K562 (cell line): ENCODE data around the gene RYR1. TPM values are rescaled to one million over a fixed set of nuclear protein-coding genes. Genes with fewer than 3 reads are reported as not detected.

Experiments used
- ATAC-seq: fragments of 200-7000 bp; cut with Tn5 transposase; 3 replicates; pipeline ENCODE4 v1.9.1; 2020; ENCODE audit warnings: moderate library complexity
- BruUV-seq: library from RNA; stranded (reverse); fragments of 400-500 nt; replicated peaks from 2 replicates; lab custom pipeline; 2021; lab: Mats Ljungman, UMichigan
- CTCF ChIA-PET: fragments of 300-600 bp; formaldehyde crosslinking; extraction: SDS; loops from one replicate; lab custom pipeline; 2021; ENCODE audit warnings: low intra/inter-chr PET ratio; lab: Yijun Ruan, JAX
- POLR2A ChIA-PET: fragments of 300-600, 350-650 bp; sonication (Branson Sonifier 250); formaldehyde crosslinking; extraction: SDS; loops from one replicate; lab custom pipeline; 2021; ENCODE audit warnings: antibody characterized with exemption, inconsistent platforms; lab: Yijun Ruan, JAX
- DNase-seq, 4 experiments: peaks; one replicate each; pipeline versions ENCODE4 v3.0.0 to v3.0.0-alpha.2; 2011 to 2018; ENCODE audit warnings: low spot score in 3 of 4, mixed read lengths in 3 of 4; ENCODE audit errors: extremely low read depth in 1 of 4
- FAIRE-seq: peaks from 2 replicates; lab custom pipeline; 2011; peaks lifted over from hg19 to GRCh38; lab: Jason Lieb, UNC
- H2AFZ ChIP-seq: 2 replicates; pipeline ENCODE4 v1.6.0; 2011; ENCODE audit warnings: low read depth, low read length, control low read depth, inconsistent platforms
- H3K27ac ChIP-seq: fragments of 200-600 bp; 3 replicates; pipeline ENCODE4 v1.8.0; 2011; ENCODE audit warnings: low read depth, mild to moderate bottlenecking, control low read depth, inconsistent platforms, low read length, moderate library complexity, mixed read lengths; ENCODE audit errors: extremely low read depth
- H3K27me3 ChIP-seq, 2 experiments: fragments of 300-600 bp in 1 of 2; 2 replicates in 1 of 2; 3 replicates in 1 of 2; pipeline versions ENCODE4 v1.6.0 to v1.8.0; 2011; ENCODE audit warnings: inconsistent platforms in 2 of 2, low read length in 2 of 2, mild to moderate bottlenecking in 1 of 2, mixed read lengths in 1 of 2, moderate library complexity in 1 of 2; ENCODE audit not compliant: control insufficient read depth in 2 of 2, insufficient read depth in 2 of 2
- H3K36me3 ChIP-seq: fragments of 300-600 bp; 3 replicates; pipeline ENCODE4 v1.8.0; 2011; ENCODE audit warnings: mild to moderate bottlenecking, low read length, inconsistent platforms; ENCODE audit not compliant: control insufficient read depth, insufficient read depth
- H3K4me1 ChIP-seq, 2 experiments: fragments of 200-600 bp in 1 of 2; replicated peaks in 1 of 2; 2 replicates in 1 of 2; 3 replicates in 1 of 2; pipeline versions ENCODE4 v1.5.1 to v1.8.0; 2011; ENCODE audit warnings: inconsistent platforms in 2 of 2, low read length in 2 of 2, mild to moderate bottlenecking in 1 of 2, mixed read lengths in 1 of 2, moderate library complexity in 1 of 2; ENCODE audit not compliant: control insufficient read depth in 2 of 2, insufficient read depth in 2 of 2
- H3K4me2 ChIP-seq: 2 replicates; pipeline ENCODE4 v1.6.1; 2011; ENCODE audit warnings: low read length, control low read depth, inconsistent platforms, mixed read lengths; ENCODE audit not compliant: insufficient read depth
- H3K4me3 ChIP-seq: fragments of 200-600 bp; sonication (generic), shearing (Covaris generic); 2 replicates; pipeline ENCODE4 v1.5.1; 2016; ENCODE audit warnings: control low read depth, inconsistent platforms
- H3K79me2 ChIP-seq: fragments of 200-600 bp; 3 replicates; pipeline ENCODE4 v1.8.0; 2011; ENCODE audit warnings: low read length, inconsistent platforms; ENCODE audit not compliant: control insufficient read depth, insufficient read depth
- H3K9ac ChIP-seq, 2 experiments: 2 replicates each; pipeline versions ENCODE4 v1.6.0 to v1.6.1; 2011; ENCODE audit warnings: low read depth in 2 of 2, low read length in 2 of 2, control low read depth in 1 of 2, inconsistent platforms in 1 of 2, mild to moderate bottlenecking in 1 of 2, mixed read lengths in 1 of 2; ENCODE audit not compliant: insufficient read depth in 1 of 2
- H3K9me1 ChIP-seq: one replicate; pipeline ENCODE4 v1.6.0; 2011; ENCODE audit warnings: inconsistent platforms, mild to moderate bottlenecking, low read length, moderate library complexity; ENCODE audit not compliant: control insufficient read depth, insufficient read depth
- H3K9me3 ChIP-seq: replicated peaks from 2 replicates; pipeline ENCODE4 v1.5.1; 2011; ENCODE audit warnings: low read depth, low read length, inconsistent platforms; ENCODE audit not compliant: control insufficient read depth, insufficient read depth
- H4K20me1 ChIP-seq: replicated peaks from 2 replicates; pipeline ENCODE4 v1.6.1; 2011; ENCODE audit warnings: low read length, inconsistent platforms, mixed read lengths; ENCODE audit not compliant: control insufficient read depth, insufficient read depth
- ATF3 ChIP-seq, 2 experiments: fragments of 450-650 bp in 1 of 2; sonication (generic) in 1 of 2; formaldehyde crosslinking in 1 of 2; IDR thresholded peaks in 1 of 2; conservative IDR thresholded peaks in 1 of 2; 2 replicates each; pipeline versions ENCODE4 v1.6.1 to v1.8.1; 2016 to 2023; ENCODE audit warnings: mild to moderate bottlenecking in 2 of 2, moderate library complexity in 2 of 2, inconsistent platforms in 1 of 2, missing genetic modification reagents in 1 of 2
- MAFK ChIP-seq: IDR thresholded peaks from 2 replicates; pipeline ENCODE4 v1.6.1; 2011; ENCODE audit warnings: low read length, improper control_type of control experiment
- NKRF ChIP-seq: fragments of 450-650 bp; IDR thresholded peaks from 2 replicates; pipeline ENCODE4 v1.6.1; 2016; ENCODE audit warnings: borderline replicate concordance
- RFX1 ChIP-seq: fragments of 450-650 bp; IDR thresholded peaks from 2 replicates; pipeline ENCODE4 v1.6.1; 2016; ENCODE audit warnings: mild to moderate bottlenecking, moderate library complexity
- SNAPC5 ChIP-seq: fragments of 250-450 bp; sonication (Bioruptor Pico); IDR thresholded peaks from 2 replicates; pipeline ENCODE4 v1.8.0; 2021; ENCODE audit warnings: moderate library complexity, mild to moderate bottlenecking, inconsistent platforms
- SRSF9 ChIP-seq: fragments of 200-400 bp; formaldehyde crosslinking; IDR thresholded peaks from 2 replicates; pipeline ENCODE4 v1.6.1; 2017; ENCODE audit warnings: low read depth, low read length, borderline replicate concordance
- XRCC4 ChIP-seq: IDR thresholded peaks from one replicate; pipeline ENCODE4 v1.6.1; 2011; ENCODE audit not compliant: insufficient read depth, insufficient read length; ENCODE audit errors: extremely low read depth
- ZBTB33 ChIP-seq: sonication (generic); formaldehyde crosslinking; IDR thresholded peaks from 2 replicates; pipeline ENCODE4 v1.8.1; 2023; ENCODE audit warnings: mild to moderate bottlenecking, missing genetic modification reagents
- ZNF780A ChIP-seq: fragments of 250-450 bp; sonication (Bioruptor Pico); IDR thresholded peaks from 2 replicates; pipeline ENCODE4 v1.5.0; 2021; ENCODE audit warnings: mild to moderate bottlenecking
- WGBS: fragments of 100-300 bp; shearing (Covaris generic); methylation state at CpG from one replicate; pipeline ENCODE4 v1.1.6; 2016; ENCODE audit warnings: low coverage, mixed read lengths; ENCODE audit not compliant: insufficient coverage; ENCODE audit errors: missing lambda C conversion rate; 5-methylcytosine and 5-hydroxymethylcytosine counted together
- in situ Hi-C: fragments of 300-500 bp; cut with MboI; formaldehyde crosslinking; loops from 4 replicates; pipeline ENCODE4 v1.15.0; 2018; ENCODE audit warnings: inconsistent platforms, mixed read lengths
- intact Hi-C: fragments of 100-400 bp; cut with micrococcal nuclease; formaldehyde crosslinking; loops from 2 replicates; pipeline ENCODE4 v1.14.2; 2022
- polyA plus RNA-seq, 8 experiments: library from polyadenylated mRNA; depleted of rRNA in 4 of 8; stranded (reverse) in 5 of 8; unstranded in 3 of 8; fragments of >200 nt; fragmentation: Nextera tagmentation in 2 of 8; fragmentation: Illumina TruSeq in 1 of 8; extraction: Ambion mirVana in 2 of 8; extraction: Trizol in 1 of 8; gene quantifications; 2 replicates each; pipeline versions ENCODE4 v1.2.1 to v1.2.3, GENCODE V29; 2011 to 2014; ENCODE audit warnings: inconsistent platforms in 1 of 8, missing spikeins in 1 of 8
- total RNA-seq, 7 experiments: library from RNA; depleted of rRNA in 6 of 7; stranded (reverse); fragments of >200 nt in 6 of 7; fragmentation: Illumina TruSeq in 2 of 7; extraction: Trizol in 2 of 7; gene quantifications; 2 replicates each; pipeline versions ENCODE4 v1.2.1 to v1.2.3, GENCODE V29; 2011 to 2021; ENCODE audit warnings: low replicate concordance in 1 of 7

The RYR1 gene
- total and polyA plus RNA-seq, 9 of the 15 experiments (the other 6 are each of a cell fraction or from before 2014, with no cell fraction given), result 0.11 to 7.4 (median 3.7) TPM

GRCh38 chr19:38420935-38421334, 12.6 kb upstream of the RYR1 start (continued):
- TF ChIP-seq NKRF (no peak), SRSF9 (no peak), ATF3 (IDR thresholded peaks at IDR 0.05) (no peak), ATF3 (CRISPR knock-in tag; conservative IDR thresholded peaks at IDR 0.05) (no peak), SNAPC5 (CRISPR knock-in tag) (no peak), MAFK (no peak), XRCC4 (no peak), RFX1 (no peak)

GRCh38 chr19:38421856-38422255, 11.6 kb upstream of the RYR1 start:
- H4K20me1 ChIP-seq, result no peaks in the 10 kb centered on the region
- intact Hi-C loops (no loop called here), in situ Hi-C loops (no loop called here)
- POLR2A ChIA-PET, result interaction anchor here (0.7 to 1.0 kb wide), 2 partner anchors 31 to 166 kb away, joined by 3 read pairs; no protein-coding TSS in a partner anchor
- no peaks in the 10 kb centered on the region for H3K9me3 ChIP-seq
- no peak overlapping the region for H3K27ac ChIP-seq
- peaks cover 4% of the 10 kb centered on the region; the same call in 1 of the 3 replicates for H3K79me2 ChIP-seq
- CTCF ChIA-PET, result no interaction called here
- no peaks in the 10 kb centered on the region for H3K27me3 ChIP-seq
- BruUV-seq, result no TSS peak
- H3K4me2 ChIP-seq, result no peak overlapping the region
- no peak overlapping the region for H2AFZ ChIP-seq
- no peak overlapping the region for H3K4me3 ChIP-seq
- peak overlapping the region in 1 of 2 experiments; percentile 65; a peak in 1 of 4 replicates for H3K9ac ChIP-seq
- no peaks in the 10 kb centered on the region for H3K9me1 ChIP-seq
- DNase-seq, result no peak
- TF ChIP-seq ZBTB33 (CRISPR knock-in tag) (peak; percentile 58; the same call in 1 of the 2 replicates), ZNF780A (no peak)
- no peak for FAIRE-seq
- H3K36me3 ChIP-seq, result no peaks in the 10 kb centered on the region
- no peak for ATAC-seq
- peaks cover 26 to 43% of the 10 kb centered on the region in 2 experiments for H3K4me1 ChIP-seq
- WGBS, result 47% methylated on average over 10 of the region's 14 CpGs
